Measurements from ENCODE around the gene BICD2. TPM values are rescaled to one million over a fixed set of nuclear protein-coding genes. Genes with fewer than 3 reads are reported as not detected.

The BICD2 gene
- total and polyA plus RNA-seq, 2 of the 8 experiments (the other 6 are each of a cell fraction or from before 2014, with no cell fraction given): 6.6 to 22.8 TPM

DNA sequence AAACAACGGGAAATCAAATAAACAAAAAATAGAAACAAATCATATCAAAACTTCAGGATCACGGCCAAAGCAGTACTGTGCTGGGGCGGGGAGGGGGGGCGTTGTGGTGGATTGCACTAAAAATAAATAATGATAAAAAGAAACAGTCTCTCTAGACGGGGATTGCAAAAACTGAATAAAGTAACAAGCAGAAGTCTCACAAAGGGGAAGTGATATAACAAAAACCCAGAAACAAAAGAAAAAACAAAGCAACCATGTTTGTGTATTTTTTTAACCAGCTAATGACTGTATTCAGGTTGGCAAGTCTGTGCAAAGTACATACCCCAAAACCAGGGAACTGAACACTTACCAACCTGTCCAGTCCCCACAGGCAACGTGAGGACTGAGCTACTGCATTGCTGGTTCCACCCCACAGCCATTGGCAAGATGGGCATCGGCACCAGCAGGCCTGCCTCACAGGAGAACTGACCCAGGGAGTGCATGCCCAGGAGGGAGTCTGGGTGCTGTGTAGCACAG lies 24.1 kb downstream of the BICD2 start:
- Histone ChIP-seq H4K20me1 (replicated peaks in 1 of 2; ENCODE audit: control insufficient read depth in 1 of 2, insufficient read depth in 2 of 2, low read length in 2 of 2) (peaks cover 5 to 23% of the 10 kb centered on the region in 2 experiments), H3K9me3 (ENCODE audit: insufficient read depth in 2 of 2, low read depth in 1 of 2, low read length in 1 of 2) (no peaks in the 10 kb centered on the region), H3K23ac (ENCODE audit: insufficient read length) (no peak overlapping the region), H2BK120ac (replicated peaks; ENCODE audit: low read depth, low read length) (no peak overlapping the region), H2BK5ac (ENCODE audit: low read depth, low read length) (no peak overlapping the region), H4K91ac (replicated peaks; ENCODE audit: insufficient read length, low read length) (no peak overlapping the region), H3K4me3 (ENCODE audit: extremely low read depth in 1 of 4, insufficient read depth in 2 of 4, low read depth in 3 of 4, low read length in 4 of 4) (no peak overlapping the region), H3K9ac (replicated peaks in 1 of 4; ENCODE audit: extremely low read depth in 1 of 4, low read depth in 3 of 4, low read length in 3 of 4) (no peak overlapping the region), H3K4me2 (ENCODE audit: insufficient read depth in 1 of 2, low read depth in 2 of 2, low read length in 2 of 2) (no peak overlapping the region), H4K8ac (ENCODE audit: extremely low read depth, insufficient read depth, low read length) (no peak overlapping the region), H2BK20ac (ENCODE audit: low read length) (no peak overlapping the region), H4K5ac (ENCODE audit: insufficient read length, low read depth, low read length) (no peak overlapping the region), H2BK12ac (ENCODE audit: low read depth, low read length) (0 out of 2 replicates have a peak overlapping the region, but pooled peaks have one; percentile 19), H2AK5ac (ENCODE audit: low read depth, low read length) (no peak overlapping the region), H3K4ac (replicated peaks; ENCODE audit: insufficient read length, low read depth, low read length) (no peak overlapping the region), H3K27me3 (replicated peaks in 1 of 4; ENCODE audit: control insufficient read depth in 3 of 4, extremely low read depth in 1 of 4, insufficient read depth in 3 of 4, low read length in 3 of 4) (no peaks in the 10 kb centered on the region), H3K14ac (ENCODE audit: insufficient read length) (no peak overlapping the region), H3K79me2 (ENCODE audit: control insufficient read depth in 1 of 2, insufficient read depth in 2 of 2, low read length in 2 of 2) (peaks cover under 1 to 92% of the 10 kb centered on the region in 2 experiments; a peak in 3 of 4 replicates), H2BK15ac (ENCODE audit: low read length) (no peak overlapping the region), H3K27ac (ENCODE audit: low read depth, low read length) (no peak overlapping the region), H3K23me2 (ENCODE audit: low read depth, low read length) (no peaks in the 10 kb centered on the region), H3K18ac (ENCODE audit: extremely low read depth, low read length) (no peak overlapping the region), H3K36me3 (ENCODE audit: control insufficient read depth in 2 of 4, insufficient read depth in 4 of 4, low read length in 3 of 4) (no peaks in the 10 kb centered on the region), H3K4me1 (replicated peaks in 1 of 4; ENCODE audit: control insufficient read depth in 3 of 4, insufficient read depth in 4 of 4, low read length in 3 of 4) (peaks cover 0 to 8% (median 2%) of the 10 kb centered on the region in 4 experiments; a peak in 3 of 7 replicates), H3K79me1 (ENCODE audit: low read depth, low read length) (peaks cover 27% of the 10 kb centered on the region), H3K56ac (replicated peaks; ENCODE audit: insufficient read length, low read depth, low read length) (no peak overlapping the region), H2AFZ (ENCODE audit: low read length) (no peak overlapping the region)
- 82% methylated on average over 7 of the region's 7 CpGs; no CpG with 5 or more reads in 1 of the 2 experiments for WGBS, 2 experiments (ENCODE audit: extremely low coverage in 1 of 2, insufficient coverage in 1 of 2, insufficient read length in 1 of 2, insufficient replicate concordance in 2 of 2, low coverage in 1 of 2, low lambda C conversion rate in 2 of 2, missing lambda C conversion rate in 1 of 2)
- ChIA-PET CTCF (ENCODE audit: partially characterized antibody) (interaction anchor here (0.7 to 1.4 kb wide), 4 partner anchors 11 to 263 kb away, joined by 3 to 4 read pairs (median 3); no protein-coding TSS in a partner anchor), POLR2A (ENCODE audit: partially characterized antibody) (no interaction called here)
- DNase-seq (ENCODE audit: low read depth in 1 of 2, low spot score in 2 of 2): no peak
- no peak for FAIRE-seq
- no peak for TF ChIP-seq KDM5A (IDR thresholded peaks at IDR 0.05; ENCODE audit: low read length)
- TF ChIP-seq, protein P1, sequence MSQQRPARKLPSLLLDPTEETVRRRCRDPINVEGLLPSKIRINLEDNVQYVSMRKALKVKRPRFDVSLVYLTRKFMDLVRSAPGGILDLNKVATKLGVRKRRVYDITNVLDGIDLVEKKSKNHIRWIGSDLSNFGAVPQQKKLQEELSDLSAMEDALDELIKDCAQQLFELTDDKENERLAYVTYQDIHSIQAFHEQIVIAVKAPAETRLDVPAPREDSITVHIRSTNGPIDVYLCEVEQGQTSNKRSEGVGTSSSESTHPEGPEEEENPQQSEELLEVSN (IDR thresholded peaks at IDR 0.05): no peak
- no peak for TF ChIP-seq EGR1 (IDR thresholded peaks at IDR 0.05; ENCODE audit: borderline replicate concordance, low read depth, low read length)
- no peak for TF ChIP-seq ATF2 (IDR thresholded peaks at IDR 0.05; ENCODE audit: low read length)
- TF ChIP-seq EZH2 (IDR thresholded peaks at IDR 0.05; ENCODE audit: low read depth, low read length, severe bottlenecking): no peak
- TF ChIP-seq HDAC2 (IDR thresholded peaks at IDR 0.05; ENCODE audit: borderline replicate concordance in 1 of 2, low read depth in 2 of 2, low read length in 2 of 2): no peak
- no peak for TF ChIP-seq RFX5 (IDR thresholded peaks at IDR 0.05; ENCODE audit: borderline replicate concordance, low read depth, low read length)
- no peak for TF ChIP-seq CHD1 (IDR thresholded peaks at IDR 0.05; ENCODE audit: low read depth, low read length)
- TF ChIP-seq NANOG (IDR thresholded peaks at IDR 0.05; ENCODE audit: insufficient read depth, low read depth, low read length, poor library complexity, severe bottlenecking): no peak
- no peak for TF ChIP-seq RAD21 (IDR thresholded peaks at IDR 0.05 in 1 of 2, conservative IDR thresholded peaks at IDR 0.05 in 1 of 2; ENCODE audit: low read depth in 2 of 2, low read length in 2 of 2)

All from H1 (cell line).